ENCODE results near the gene ABCA2.

DNA sequence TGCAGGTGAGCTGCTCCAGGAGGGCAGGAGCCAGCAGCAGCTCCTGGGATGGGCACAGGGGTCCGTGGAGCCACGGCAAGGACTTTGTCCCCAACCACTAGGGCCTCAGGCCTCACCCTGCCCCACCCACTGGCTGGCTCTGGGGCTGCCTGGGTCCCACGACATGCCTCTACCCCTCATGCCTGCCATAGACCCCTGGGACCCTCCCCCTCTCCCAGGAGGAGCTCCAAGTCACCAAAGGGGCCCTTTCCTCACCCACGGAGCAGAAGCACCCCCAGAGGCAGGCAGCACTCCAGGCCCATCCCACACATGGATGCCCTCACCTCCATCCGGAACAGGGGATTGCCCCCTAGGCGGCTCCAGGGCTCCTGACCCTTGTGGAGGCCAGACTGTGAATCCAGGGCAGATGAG lies 6.5 kb downstream of the ABCA2 start:
- TF ChIP-seq OSR1 (CRISPR knock-in tag; IDR thresholded peaks at IDR 0.05) = no peak
- no peak for TF ChIP-seq ARNTL (CRISPR knock-in tag; IDR thresholded peaks at IDR 0.05; ENCODE audit: borderline replicate concordance, low read depth)
- no peak for TF ChIP-seq CSDC2 (CRISPR knock-in tag; IDR thresholded peaks at IDR 0.05)
- no peak for TF ChIP-seq GLIS3 (CRISPR knock-in tag; IDR thresholded peaks at IDR 0.05)
- TF ChIP-seq, protein P1, sequence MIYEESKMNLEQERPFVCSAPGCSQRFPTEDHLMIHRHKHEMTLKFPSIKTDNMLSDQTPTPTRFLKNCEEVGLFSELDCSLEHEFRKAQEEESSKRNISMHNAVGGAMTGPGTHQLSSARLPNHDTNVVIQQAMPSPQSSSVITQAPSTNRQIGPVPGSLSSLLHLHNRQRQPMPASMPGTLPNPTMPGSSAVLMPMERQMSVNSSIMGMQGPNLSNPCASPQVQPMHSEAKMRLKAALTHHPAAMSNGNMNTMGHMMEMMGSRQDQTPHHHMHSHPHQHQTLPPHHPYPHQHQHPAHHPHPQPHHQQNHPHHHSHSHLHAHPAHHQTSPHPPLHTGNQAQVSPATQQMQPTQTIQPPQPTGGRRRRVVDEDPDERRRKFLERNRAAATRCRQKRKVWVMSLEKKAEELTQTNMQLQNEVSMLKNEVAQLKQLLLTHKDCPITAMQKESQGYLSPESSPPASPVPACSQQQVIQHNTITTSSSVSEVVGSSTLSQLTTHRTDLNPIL (CRISPR knock-in tag; IDR thresholded peaks at IDR 0.05; ENCODE audit: low read depth) = no peak
- TF ChIP-seq, protein P2, sequence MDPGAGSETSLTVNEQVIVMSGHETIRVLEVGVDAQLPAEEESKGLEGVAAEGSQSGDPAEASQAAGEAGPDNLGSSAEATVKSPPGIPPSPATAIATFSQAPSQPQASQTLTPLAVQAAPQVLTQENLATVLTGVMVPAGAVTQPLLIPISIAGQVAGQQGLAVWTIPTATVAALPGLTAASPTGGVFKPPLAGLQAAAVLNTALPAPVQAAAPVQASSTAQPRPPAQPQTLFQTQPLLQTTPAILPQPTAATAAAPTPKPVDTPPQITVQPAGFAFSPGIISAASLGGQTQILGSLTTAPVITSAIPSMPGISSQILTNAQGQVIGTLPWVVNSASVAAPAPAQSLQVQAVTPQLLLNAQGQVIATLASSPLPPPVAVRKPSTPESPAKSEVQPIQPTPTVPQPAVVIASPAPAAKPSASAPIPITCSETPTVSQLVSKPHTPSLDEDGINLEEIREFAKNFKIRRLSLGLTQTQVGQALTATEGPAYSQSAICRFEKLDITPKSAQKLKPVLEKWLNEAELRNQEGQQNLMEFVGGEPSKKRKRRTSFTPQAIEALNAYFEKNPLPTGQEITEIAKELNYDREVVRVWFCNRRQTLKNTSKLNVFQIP (CRISPR knock-in tag; IDR thresholded peaks at IDR 0.05; ENCODE audit: borderline replicate concordance, low read depth) = no peak
- TF ChIP-seq ZNF70 (CRISPR knock-in tag; IDR thresholded peaks at IDR 0.05) = no peak
- TF ChIP-seq ZC3H10 (CRISPR knock-in tag; IDR thresholded peaks at IDR 0.05) = no peak
- TF ChIP-seq ESRRG (CRISPR knock-in tag; IDR thresholded peaks at IDR 0.05) = no peak

Data from SK-N-SH treated with all-trans-retinoic acid at 6 μM for 48 hours (cell line).